Duodenal mucosa (tissue), 2 donors: ENCODE measurements around the gene KRT79.

Experiments used
- H3K27ac ChIP-seq: one replicate; pipeline ENCODE4 v1.7.0; 2013; ENCODE audit warnings: low read depth, low read length
- H3K27me3 ChIP-seq, 2 donors: one replicate each; pipeline ENCODE4 v1.7.0; 2013; ENCODE audit warnings: low read length in 2 of 2, control low read depth in 1 of 2; ENCODE audit not compliant: insufficient read depth in 2 of 2, control insufficient read depth in 1 of 2
- H3K36me3 ChIP-seq, 2 donors: one replicate each; pipeline ENCODE4 v1.7.0; 2013; ENCODE audit warnings: low read length in 2 of 2, control low read depth in 1 of 2; ENCODE audit not compliant: insufficient read depth in 2 of 2, control insufficient read depth in 1 of 2
- H3K4me1 ChIP-seq, 2 donors: one replicate each; pipeline ENCODE4 v1.7.0; 2013; ENCODE audit warnings: low read length in 2 of 2, control low read depth in 1 of 2; ENCODE audit not compliant: insufficient read depth in 2 of 2, control insufficient read depth in 1 of 2
- H3K4me3 ChIP-seq, 2 donors: one replicate each; pipeline ENCODE4 v1.7.0; 2013; ENCODE audit warnings: low read length in 2 of 2, low read depth in 1 of 2
- H3K9ac ChIP-seq, 2 donors: one replicate each; pipeline ENCODE4 v1.7.0; 2013; ENCODE audit warnings: low read length in 2 of 2, low read depth in 1 of 2
- H3K9me3 ChIP-seq, 2 donors: one replicate each; pipeline ENCODE4 v1.7.0; 2013; ENCODE audit warnings: low read length in 2 of 2, control low read depth in 1 of 2; ENCODE audit not compliant: control insufficient read depth in 1 of 2

The KRT79 gene

GRCh38 chr12:52788876-52789636, 45.1 kb downstream of the KRT79 start:
- no peaks in the 10 kb centered on the region for H3K36me3 ChIP-seq
- no peak overlapping the region for H3K27ac ChIP-seq
- H3K4me3 ChIP-seq: no peak overlapping the region
- no peaks in the 10 kb centered on the region for H3K9me3 ChIP-seq
- H3K27me3 ChIP-seq: peaks cover 4 to 12% of the 10 kb centered on the region in 2 donors
- peaks cover 9 to 21% of the 10 kb centered on the region in 2 donors for H3K4me1 ChIP-seq
- H3K9ac ChIP-seq: no peak overlapping the region

GRCh38 chr12:52788192-52788875, 45.8 kb downstream of the KRT79 start:
- no peak overlapping the region for H3K9ac ChIP-seq
- no peak overlapping the region for H3K4me3 ChIP-seq
- H3K27ac ChIP-seq: no peak overlapping the region
- no peaks in the 10 kb centered on the region for H3K36me3 ChIP-seq
- H3K4me1 ChIP-seq: peaks cover 9 to 21% of the 10 kb centered on the region in 2 donors
- peaks cover 4 to 12% of the 10 kb centered on the region in 2 donors for H3K27me3 ChIP-seq
- H3K9me3 ChIP-seq: no peaks in the 10 kb centered on the region

- Histone ChIP-seq H3K27me3 (peaks cover 4 to 12% of the 10 kb centered on the region in 2 donors), H3K9me3 (no peaks in the 10 kb centered on the region), H3K4me3 (no peak overlapping the region), H3K4me1 (peaks cover 9 to 21% of the 10 kb centered on the region in 2 donors), H3K27ac (no peak overlapping the region), H3K9ac (no peak overlapping the region), H3K36me3 (no peaks in the 10 kb centered on the region)
Measured at GRCh38 chr12:52787324-52788191, 46.6 kb downstream of the KRT79 start.

- Histone ChIP-seq H3K27me3 (no peaks in the 10 kb centered on the region), H3K36me3 (no peaks in the 10 kb centered on the region), H3K4me1 (peaks cover 9 to 18% of the 10 kb centered on the region in 2 donors)
Measured at GRCh38 chr12:52784909-52785308, 49.2 kb downstream of the KRT79 start.

GRCh38 chr12:52783563-52784316, 50.4 kb downstream of the KRT79 start:
- Histone ChIP-seq H3K9ac (no peak overlapping the region), H3K9me3 (no peaks in the 10 kb centered on the region), H3K27ac (no peak overlapping the region), H3K27me3 (no peaks in the 10 kb centered on the region), H3K4me1 (peaks cover 9 to 14% of the 10 kb centered on the region in 2 donors), H3K4me3 (no peak overlapping the region), H3K36me3 (no peaks in the 10 kb centered on the region)

More at GRCh38 chr12:52784909-52785308, 49.2 kb downstream of the KRT79 start:
- Histone ChIP-seq H3K27ac (no peak overlapping the region), H3K9ac (no peak overlapping the region), H3K4me3 (no peak overlapping the region), H3K9me3 (no peaks in the 10 kb centered on the region)

GRCh38 chr12:52782502-52782901, 51.6 kb downstream of the KRT79 start:
- Histone ChIP-seq H3K27me3 (peaks cover 0 to 3% of the 10 kb centered on the region in 2 donors), H3K27ac (no peak overlapping the region), H3K9me3 (no peaks in the 10 kb centered on the region), H3K4me3 (no peak overlapping the region), H3K36me3 (no peaks in the 10 kb centered on the region), H3K9ac (no peak overlapping the region), H3K4me1 (peaks cover 2 to 3% of the 10 kb centered on the region in 2 donors)

- no peaks in the 10 kb centered on the region for H3K36me3 ChIP-seq
- no peak overlapping the region for H3K4me3 ChIP-seq
- no peak overlapping the region for H3K27ac ChIP-seq
- no peaks in the 10 kb centered on the region for H3K4me1 ChIP-seq
- peaks cover 0 to 5% of the 10 kb centered on the region in 2 donors for H3K27me3 ChIP-seq
- H3K9me3 ChIP-seq: no peaks in the 10 kb centered on the region
- no peak overlapping the region for H3K9ac ChIP-seq
Measured at GRCh38 chr12:52781399-52782082, 52.6 kb downstream of the KRT79 start.

GRCh38 chr12:52779914-52780313, 54.2 kb downstream of the KRT79 start:
- H3K4me3 ChIP-seq: no peak overlapping the region
- no peaks in the 10 kb centered on the region for H3K9me3 ChIP-seq
- no peaks in the 10 kb centered on the region for H3K36me3 ChIP-seq
- H3K9ac ChIP-seq: no peak overlapping the region
- peaks cover 0 to 5% of the 10 kb centered on the region in 2 donors for H3K27me3 ChIP-seq
- no peak overlapping the region for H3K27ac ChIP-seq
- no peaks in the 10 kb centered on the region for H3K4me1 ChIP-seq

- H3K4me3 ChIP-seq: no peak overlapping the region
- H3K4me1 ChIP-seq: no peaks in the 10 kb centered on the region
- H3K27me3 ChIP-seq: peaks cover 0 to 7% of the 10 kb centered on the region in 2 donors
- H3K27ac ChIP-seq: no peak overlapping the region
- no peaks in the 10 kb centered on the region for H3K36me3 ChIP-seq
- no peaks in the 10 kb centered on the region for H3K9me3 ChIP-seq
- H3K9ac ChIP-seq: no peak overlapping the region
Measured at GRCh38 chr12:52778833-52779232, 55.3 kb downstream of the KRT79 start.
